ENCODE measurements around the gene DERA.

- TF ChIP-seq CTCF (IDR thresholded peaks at IDR 0.05; ENCODE audit: borderline replicate concordance, extremely low read depth, low read length, poor library complexity, severe bottlenecking) (no peak), EZH2 (IDR thresholded peaks at IDR 0.05; ENCODE audit: borderline replicate concordance, low read depth, low read length, severe bottlenecking) (no peak)
These were observed 78.0 kb downstream of the DERA start for GRCh38 chr12:15988983-15989755.

Data from DND-41 (cell line).